Activated naive CD8-positive, alpha-beta T cell treated with anti-CD3 and anti-CD28 coated beads, Interleukin-2, amount 10 ng/mL, durations not matched to agents 7 days and 5 days (primary cell): ENCODE results near the gene HBZ. TPM values are rescaled to one million over a fixed set of nuclear protein-coding genes. Genes with fewer than 3 reads are reported as not detected.
"Not testable (repeated sequence)": the region's sequence is repeated elsewhere in the genome, so short reads cannot be mapped to it uniquely, and the experiment has no call there.

Experiments
- ATAC-seq: fragments of 150-1000 bp; cut with Tn5 transposase; one replicate; pipeline ENCODE4 v1.10.0; 2021; ENCODE audit warnings: low read depth, moderate library complexity
- POLR2A ChIA-PET: fragments of 350-600 bp; sonication (Branson Sonifier 250); formaldehyde crosslinking; loops from one replicate; lab custom pipeline; 2021; ENCODE audit warnings: antibody characterized with exemption; lab: Charles Lee
- DNase-seq: peaks from one replicate; pipeline ENCODE4 v3.0.0; 2021
- H3K27ac Mint-ChIP-seq: one replicate; pipeline ENCODE4 v1.8.0; 2022; ENCODE audit warnings: mild to moderate bottlenecking, mixed read lengths
- H3K27me3 Mint-ChIP-seq: one replicate; pipeline ENCODE4 v1.8.0; 2022; ENCODE audit warnings: mild to moderate bottlenecking, moderate library complexity, mixed read lengths
- H3K36me3 Mint-ChIP-seq: one replicate; pipeline ENCODE4 v1.8.0; 2021; ENCODE audit warnings: mild to moderate bottlenecking, mixed read lengths
- H3K4me1 Mint-ChIP-seq: one replicate; pipeline ENCODE4 v1.8.0; 2021; ENCODE audit warnings: mixed read lengths
- H3K4me3 Mint-ChIP-seq: one replicate; pipeline ENCODE4 v1.8.0; 2022; ENCODE audit warnings: mild to moderate bottlenecking, moderate library complexity, mixed read lengths
- H3K9me3 Mint-ChIP-seq: one replicate; pipeline ENCODE4 v1.8.0; 2021; ENCODE audit warnings: mixed read lengths
- total RNA-seq, 2 experiments: library from RNA; stranded (reverse); gene quantifications; one replicate each; pipeline ENCODE4 v1.2.3, GENCODE V29; 2021

Gene HBZ
- total RNA-seq, 2 experiments from 2014 or later, result not detected

DNA sequence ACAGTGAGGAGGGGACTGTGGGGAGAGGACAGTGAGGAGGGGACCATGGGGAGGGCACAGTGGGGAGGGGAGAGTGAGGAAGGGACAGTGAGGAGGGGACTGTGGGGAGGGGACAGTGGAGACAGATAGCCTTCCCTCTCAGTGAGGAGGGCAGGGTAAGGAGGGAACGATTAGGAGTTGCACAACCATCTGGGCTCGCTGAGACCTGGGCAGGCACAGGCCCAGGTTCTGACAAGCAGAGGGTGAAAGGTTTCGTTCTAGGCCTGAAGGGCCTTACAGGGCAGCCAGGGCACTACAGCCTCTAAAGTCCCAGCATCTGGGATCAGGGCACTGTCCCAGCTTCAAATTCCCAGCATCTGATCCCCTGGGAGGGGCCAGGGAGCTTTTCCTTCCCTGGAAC is 11.3 kb downstream of the HBZ start:
- POLR2A ChIA-PET, H3K27ac Mint-ChIP-seq, H3K36me3 Mint-ChIP-seq, H3K9me3 Mint-ChIP-seq, ATAC-seq, H3K4me1 Mint-ChIP-seq, DNase-seq, H3K4me3 Mint-ChIP-seq: not testable (repeated sequence)
- peaks cover 40% of the 10 kb centered on the region for H3K27me3 Mint-ChIP-seq

DNA sequence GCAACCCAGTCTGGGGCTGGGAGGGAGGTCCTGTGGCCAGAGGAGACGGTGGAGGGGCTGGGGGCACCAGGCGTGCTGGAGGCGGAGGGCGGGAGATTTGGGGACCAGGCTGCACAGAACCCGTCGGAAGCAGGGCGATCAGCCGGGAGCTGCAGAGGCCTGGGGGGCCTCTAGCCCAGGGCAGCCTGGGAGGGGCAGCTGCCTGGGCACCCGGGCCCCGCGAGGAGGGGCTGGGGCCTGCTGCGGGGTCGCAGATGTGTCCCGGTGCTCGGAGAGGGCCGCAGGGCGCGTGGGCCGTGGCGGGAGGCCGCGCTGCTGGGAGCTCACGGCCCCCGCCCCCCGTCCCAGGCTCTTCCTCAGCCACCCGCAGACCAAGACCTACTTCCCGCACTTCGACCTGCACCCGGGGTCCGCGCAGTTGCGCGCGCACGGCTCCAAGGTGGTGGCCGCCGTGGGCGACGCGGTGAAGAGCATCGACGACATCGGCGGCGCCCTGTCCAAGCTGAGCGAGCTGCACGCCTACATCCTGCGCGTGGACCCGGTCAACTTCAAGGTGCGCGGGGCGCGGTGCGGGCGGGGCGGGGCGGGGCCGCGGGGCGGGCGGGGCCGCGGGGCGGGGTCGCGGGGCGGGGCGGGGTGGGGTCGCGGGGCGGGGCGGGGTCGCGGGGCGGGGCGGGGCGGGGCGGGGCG is 11.8 kb downstream of the HBZ start:
- H3K27me3 Mint-ChIP-seq, result peaks cover 44% of the 10 kb centered on the region
- peak; percentile 41 for ATAC-seq
- H3K9me3 Mint-ChIP-seq, H3K27ac Mint-ChIP-seq, H3K4me3 Mint-ChIP-seq, H3K36me3 Mint-ChIP-seq, H3K4me1 Mint-ChIP-seq, POLR2A ChIA-PET, DNase-seq: not testable (repeated sequence)

DNA sequence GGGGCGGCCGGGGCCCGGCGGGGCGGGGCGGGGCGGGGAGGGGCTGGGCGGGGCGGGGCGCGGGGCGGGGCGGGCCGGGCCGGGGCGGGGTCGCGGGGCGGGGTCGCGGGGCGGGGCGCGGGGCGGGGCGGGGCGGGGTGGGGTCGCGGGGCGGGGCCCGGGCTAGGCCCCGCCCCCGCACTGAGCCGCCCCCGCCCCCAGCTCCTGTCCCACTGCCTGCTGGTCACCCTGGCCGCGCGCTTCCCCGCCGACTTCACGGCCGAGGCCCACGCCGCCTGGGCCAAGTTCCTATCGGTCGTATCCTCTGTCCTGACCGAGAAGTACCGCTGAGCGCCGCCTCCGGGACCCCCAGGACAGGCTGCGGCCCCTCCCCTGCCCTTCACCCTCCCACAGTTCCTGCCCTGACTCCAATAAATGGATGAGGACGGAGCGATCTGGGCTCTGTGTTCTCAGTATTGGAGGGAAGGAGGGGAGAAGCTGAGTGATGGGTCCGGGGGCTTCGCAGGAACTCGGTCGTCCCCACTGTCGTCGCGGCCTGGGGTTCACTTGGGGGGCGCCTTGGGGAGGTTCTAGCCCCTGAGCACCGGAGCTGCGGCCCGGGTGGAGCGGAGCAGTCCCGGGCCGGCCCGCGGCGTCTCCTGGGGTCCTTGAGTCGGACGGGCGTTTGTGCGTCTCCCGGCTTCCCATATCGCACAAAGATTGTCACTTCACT is 12.5 kb downstream of the HBZ start:
- no peak overlapping the region for H3K4me3 Mint-ChIP-seq
- H3K27ac Mint-ChIP-seq, result no peak overlapping the region
- peaks cover 5% of the 10 kb centered on the region for H3K4me1 Mint-ChIP-seq
- POLR2A ChIA-PET, result no interaction called here
- no peak for ATAC-seq
- no peak for DNase-seq
- H3K27me3 Mint-ChIP-seq, result peaks cover 46% of the 10 kb centered on the region
- H3K9me3 Mint-ChIP-seq, result no peaks in the 10 kb centered on the region
- no peaks in the 10 kb centered on the region for H3K36me3 Mint-ChIP-seq

DNA sequence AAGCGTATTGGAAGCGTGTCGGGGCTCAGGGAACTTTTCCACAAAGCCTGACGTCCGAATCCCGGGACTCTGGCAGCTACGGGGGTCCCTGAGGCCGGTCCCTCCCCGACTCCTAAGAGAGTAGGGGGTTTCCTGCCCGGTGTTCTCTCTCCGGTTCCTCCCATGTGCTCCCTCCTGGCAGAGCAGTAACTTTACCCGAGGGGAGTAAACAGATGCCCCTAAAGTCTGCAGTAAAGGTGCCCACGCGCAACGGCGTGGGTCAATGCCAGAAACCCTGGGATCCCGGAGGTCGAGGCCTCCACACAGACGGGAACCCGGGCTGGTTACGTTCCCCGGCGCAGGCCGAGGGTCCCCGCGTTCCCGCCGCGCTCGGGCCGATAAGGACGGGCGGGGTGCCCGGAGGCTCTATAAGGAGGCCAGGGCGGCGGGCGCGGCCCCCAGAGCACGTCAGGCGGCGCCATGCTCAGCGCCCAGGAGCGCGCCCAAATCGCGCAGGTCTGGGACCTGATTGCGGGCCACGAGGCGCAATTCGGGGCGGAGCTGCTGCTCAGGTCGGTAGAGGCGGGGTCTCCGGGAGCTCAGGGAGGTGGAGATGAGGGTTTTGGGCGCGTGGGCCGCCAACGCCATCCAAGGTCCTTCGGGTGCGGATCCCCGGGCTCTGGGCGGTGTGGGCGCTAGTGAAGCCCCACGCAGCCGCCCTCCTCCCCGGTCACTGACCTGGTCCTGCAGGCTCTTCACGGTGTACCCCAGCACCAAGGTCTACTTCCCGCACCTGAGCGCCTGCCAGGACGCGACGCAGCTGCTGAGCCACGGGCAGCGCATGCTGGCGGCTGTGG is 13.3 kb downstream of the HBZ start, which contains the start of gene HBM:
Gene HBM (plus strand): TSS at position 440 of the 836 bp plus-strand sequence. CDS start 20 bp downstream, at position 460.
- H3K27ac Mint-ChIP-seq, result no peak within 1 kb of the TSS
- DNase-seq (no peak), ATAC-seq (no peak)
- peaks cover 5% of the 10 kb centered on the region for H3K4me1 Mint-ChIP-seq
- POLR2A ChIA-PET, result interaction anchor here (0.6 kb wide), 1 partner anchor 70 kb away, joined by 3 read pairs; no protein-coding TSS in a partner anchor
- peaks cover 52% of the 10 kb centered on the region for H3K27me3 Mint-ChIP-seq
- H3K36me3 Mint-ChIP-seq, result no peaks in the 10 kb centered on the region
- H3K9me3 Mint-ChIP-seq, result no peaks in the 10 kb centered on the region
- H3K4me3 Mint-ChIP-seq, result no peak within 1 kb of the TSS

DNA sequence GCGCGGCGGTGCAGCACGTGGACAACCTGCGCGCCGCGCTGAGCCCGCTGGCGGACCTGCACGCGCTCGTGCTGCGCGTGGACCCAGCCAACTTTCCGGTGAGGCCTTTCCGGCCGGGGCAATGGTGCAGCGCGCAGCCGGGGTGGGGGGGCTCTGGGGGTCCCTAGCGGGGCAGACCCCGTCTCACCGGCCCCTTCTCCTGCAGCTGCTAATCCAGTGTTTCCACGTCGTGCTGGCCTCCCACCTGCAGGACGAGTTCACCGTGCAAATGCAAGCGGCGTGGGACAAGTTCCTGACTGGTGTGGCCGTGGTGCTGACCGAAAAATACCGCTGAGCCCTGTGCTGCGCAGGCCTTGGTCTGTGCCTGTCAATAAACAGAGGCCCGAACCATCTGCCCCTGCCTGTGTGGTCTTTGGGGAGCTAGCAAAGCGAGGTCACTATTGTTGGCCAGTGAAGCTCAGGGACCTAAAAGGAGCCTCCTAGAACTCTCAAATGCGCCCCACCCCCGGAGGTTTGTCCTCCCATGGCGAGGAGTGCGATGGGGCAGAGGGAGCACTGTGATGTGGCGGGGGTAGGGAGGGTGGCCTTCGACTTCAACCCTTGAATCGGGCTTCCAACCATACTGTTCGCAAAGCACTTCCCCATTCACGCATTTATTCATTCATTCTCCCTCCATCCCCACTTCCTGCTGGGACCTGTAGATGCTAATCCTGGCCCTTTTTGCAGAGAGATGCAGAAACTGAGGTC is 14.1 kb downstream of the HBZ start:
- no peak for ATAC-seq
- no peaks in the 10 kb centered on the region for H3K9me3 Mint-ChIP-seq
- H3K36me3 Mint-ChIP-seq, result no peaks in the 10 kb centered on the region
- DNase-seq, result no peak
- no peak overlapping the region for H3K27ac Mint-ChIP-seq
- peaks cover 54% of the 10 kb centered on the region for H3K27me3 Mint-ChIP-seq
- peaks cover 7% of the 10 kb centered on the region for H3K4me1 Mint-ChIP-seq
- H3K4me3 Mint-ChIP-seq, result no peak overlapping the region
- POLR2A ChIA-PET, result interaction anchor here (0.6 kb wide), 1 partner anchor 69 kb away, joined by 3 read pairs; no protein-coding TSS in a partner anchor

DNA sequence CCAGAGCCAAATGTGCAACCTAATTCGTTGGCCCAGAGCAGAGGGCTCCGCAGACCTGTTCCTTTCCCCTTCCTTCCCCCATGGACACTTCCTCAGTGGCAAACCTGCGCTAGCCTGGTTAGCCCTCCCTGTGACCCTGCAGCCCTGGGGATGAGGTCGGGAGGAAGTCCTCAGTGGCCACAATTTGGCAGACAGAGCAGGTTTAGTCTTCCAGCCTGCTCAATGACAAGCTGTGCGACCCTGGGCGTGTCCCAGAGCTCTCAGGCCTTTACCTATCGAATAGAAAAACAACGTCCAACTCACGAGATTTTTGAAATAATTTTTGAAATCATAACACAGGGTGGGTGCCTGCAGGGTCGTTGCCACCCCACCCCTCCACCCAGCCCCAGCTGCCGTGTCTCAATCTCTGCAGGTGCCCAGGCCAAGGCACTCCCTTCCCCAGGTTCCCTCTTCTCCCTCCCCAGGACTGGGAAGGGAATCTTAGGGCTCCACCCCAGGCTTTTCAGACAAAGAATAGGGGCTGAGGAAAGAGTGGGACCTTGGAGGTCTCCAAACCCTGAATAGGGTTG is 14.8 kb downstream of the HBZ start:
- Mint-ChIP-seq H3K36me3 (no peaks in the 10 kb centered on the region), H3K27ac (no peak overlapping the region), H3K4me3 (no peak overlapping the region), H3K27me3 (peaks cover 60% of the 10 kb centered on the region), H3K4me1 (peaks cover 9% of the 10 kb centered on the region), H3K9me3 (no peaks in the 10 kb centered on the region)
- no peak for ATAC-seq
- no peak for DNase-seq
- POLR2A ChIA-PET, result no interaction called here

DNA sequence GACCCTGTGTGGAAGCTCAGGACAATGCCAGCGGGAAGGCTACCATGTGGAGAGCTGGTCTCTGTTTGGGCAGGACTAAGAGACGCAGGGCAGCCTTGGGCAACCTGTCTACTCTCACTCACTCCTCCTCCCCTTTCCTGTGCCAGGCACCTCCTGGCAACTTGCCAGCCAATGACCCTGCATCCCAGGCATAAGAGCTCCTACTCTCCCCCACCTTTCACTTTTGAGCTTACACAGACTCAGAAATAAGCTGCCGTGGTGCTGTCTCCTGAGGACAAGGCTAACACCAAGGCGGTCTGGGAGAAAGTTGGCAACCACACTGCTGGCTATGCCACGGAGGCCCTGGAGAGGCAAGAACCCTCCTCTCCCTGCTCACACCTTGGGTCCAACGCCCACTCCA is 16.0 kb downstream of the HBZ start:
- Mint-ChIP-seq H3K36me3 (no peaks in the 10 kb centered on the region), H3K9me3 (no peaks in the 10 kb centered on the region), H3K27ac (no peak overlapping the region), H3K4me3 (no peak overlapping the region), H3K27me3 (peaks cover 59% of the 10 kb centered on the region), H3K4me1 (peaks cover 9% of the 10 kb centered on the region)
- POLR2A ChIA-PET, result no interaction called here
- no peak for ATAC-seq
- no peak for DNase-seq

DNA sequence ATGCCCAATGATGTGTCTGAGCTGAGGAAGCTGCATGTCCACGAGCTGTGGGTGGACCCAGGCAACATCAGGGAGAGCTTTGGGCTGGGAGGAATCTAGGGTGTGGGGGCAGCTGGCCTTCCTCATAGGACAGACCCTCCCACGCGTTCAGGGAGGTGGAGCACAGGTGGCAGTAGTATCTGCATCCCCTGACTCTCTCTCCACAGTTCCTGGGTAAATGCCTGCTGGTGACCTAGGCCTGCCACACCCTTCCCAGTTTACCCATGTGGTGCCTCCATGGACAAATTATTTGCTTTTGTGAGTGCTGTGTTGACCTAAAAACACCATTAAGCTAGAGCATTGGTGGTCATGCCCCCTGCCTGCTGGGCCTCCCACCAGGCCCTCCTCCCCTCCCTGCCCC is 16.6 kb downstream of the HBZ start:
- Mint-ChIP-seq H3K4me3 (no peak overlapping the region), H3K9me3 (no peaks in the 10 kb centered on the region), H3K27me3 (peaks cover 59% of the 10 kb centered on the region), H3K27ac (no peak overlapping the region), H3K36me3 (no peaks in the 10 kb centered on the region), H3K4me1 (peaks cover 9% of the 10 kb centered on the region)
- POLR2A ChIA-PET, result no interaction called here
- no peak for DNase-seq
- no peak for ATAC-seq

DNA sequence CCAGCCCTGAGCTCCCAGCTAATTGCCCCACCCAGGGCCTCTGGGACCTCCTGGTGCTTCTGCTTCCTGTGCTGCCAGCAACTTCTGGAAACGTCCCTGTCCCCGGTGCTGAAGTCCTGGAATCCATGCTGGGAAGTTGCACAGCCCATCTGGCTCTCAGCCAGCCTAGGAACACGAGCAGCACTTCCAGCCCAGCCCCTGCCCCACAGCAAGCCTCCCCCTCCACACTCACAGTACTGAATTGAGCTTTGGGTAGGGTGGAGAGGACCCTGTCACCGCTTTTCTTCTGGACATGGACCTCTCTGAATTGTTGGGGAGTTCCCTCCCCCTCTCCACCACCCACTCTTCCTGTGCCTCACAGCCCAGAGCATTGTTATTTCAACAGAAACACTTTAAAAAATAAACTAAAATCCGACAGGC is 17.7 kb downstream of the HBZ start:
- Mint-ChIP-seq H3K4me1 (peaks cover 14% of the 10 kb centered on the region), H3K27me3 (peaks cover 67% of the 10 kb centered on the region)
- H3K36me3 Mint-ChIP-seq, H3K4me3 Mint-ChIP-seq, H3K9me3 Mint-ChIP-seq, ATAC-seq, H3K27ac Mint-ChIP-seq, DNase-seq, POLR2A ChIA-PET: not testable (repeated sequence)

DNA sequence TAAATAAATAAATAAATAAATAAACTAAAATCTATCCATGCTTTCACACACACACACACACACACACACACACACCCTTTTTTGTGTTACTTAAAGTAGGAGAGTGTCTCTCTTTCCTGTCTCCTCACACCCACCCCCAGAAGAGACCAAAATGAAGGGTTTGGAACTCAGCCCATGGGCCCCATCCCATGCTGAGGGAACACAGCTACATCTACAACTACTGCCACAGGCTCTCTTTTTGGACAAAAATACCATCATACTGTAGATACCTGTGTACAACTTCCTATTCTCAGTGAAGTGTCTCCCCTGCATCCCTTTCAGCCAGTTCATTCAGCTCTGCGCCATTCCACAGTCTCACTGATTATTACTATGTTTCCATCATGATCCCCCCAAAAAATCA is 18.3 kb downstream of the HBZ start:
- POLR2A ChIA-PET, result no interaction called here
- DNase-seq, result no peak
- H3K27me3 Mint-ChIP-seq, result peaks cover 68% of the 10 kb centered on the region

DNA sequence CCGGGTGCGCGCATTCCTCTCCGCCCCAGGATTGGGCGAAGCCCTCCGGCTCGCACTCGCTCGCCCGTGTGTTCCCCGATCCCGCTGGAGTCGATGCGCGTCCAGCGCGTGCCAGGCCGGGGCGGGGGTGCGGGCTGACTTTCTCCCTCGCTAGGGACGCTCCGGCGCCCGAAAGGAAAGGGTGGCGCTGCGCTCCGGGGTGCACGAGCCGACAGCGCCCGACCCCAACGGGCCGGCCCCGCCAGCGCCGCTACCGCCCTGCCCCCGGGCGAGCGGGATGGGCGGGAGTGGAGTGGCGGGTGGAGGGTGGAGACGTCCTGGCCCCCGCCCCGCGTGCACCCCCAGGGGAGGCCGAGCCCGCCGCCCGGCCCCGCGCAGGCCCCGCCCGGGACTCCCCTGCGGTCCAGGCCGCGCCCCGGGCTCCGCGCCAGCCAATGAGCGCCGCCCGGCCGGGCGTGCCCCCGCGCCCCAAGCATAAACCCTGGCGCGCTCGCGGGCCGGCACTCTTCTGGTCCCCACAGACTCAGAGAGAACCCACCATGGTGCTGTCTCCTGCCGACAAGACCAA is 20.0 kb downstream of the HBZ start, which contains the start of gene HBA2:
Gene HBA2 (plus strand): TSS at position 503 of the 568 bp plus-strand sequence. CDS start 37 bp downstream, at position 540.
- Mint-ChIP-seq H3K4me1 (peaks cover 11% of the 10 kb centered on the region), H3K27me3 (peaks cover 61% of the 10 kb centered on the region)
- DNase-seq, H3K9me3 Mint-ChIP-seq, POLR2A ChIA-PET, H3K4me3 Mint-ChIP-seq, H3K27ac Mint-ChIP-seq, H3K36me3 Mint-ChIP-seq: not testable (repeated sequence)
- ATAC-seq, result peak; percentile 39

More for the DNA sequence above, 18.3 kb downstream of the HBZ start:
- Mint-ChIP-seq H3K27ac (no peak overlapping the region), H3K36me3 (no peaks in the 10 kb centered on the region), H3K9me3 (no peaks in the 10 kb centered on the region), H3K4me3 (no peak overlapping the region), H3K4me1 (peaks cover 14% of the 10 kb centered on the region)
- ATAC-seq, result no peak

DNA sequence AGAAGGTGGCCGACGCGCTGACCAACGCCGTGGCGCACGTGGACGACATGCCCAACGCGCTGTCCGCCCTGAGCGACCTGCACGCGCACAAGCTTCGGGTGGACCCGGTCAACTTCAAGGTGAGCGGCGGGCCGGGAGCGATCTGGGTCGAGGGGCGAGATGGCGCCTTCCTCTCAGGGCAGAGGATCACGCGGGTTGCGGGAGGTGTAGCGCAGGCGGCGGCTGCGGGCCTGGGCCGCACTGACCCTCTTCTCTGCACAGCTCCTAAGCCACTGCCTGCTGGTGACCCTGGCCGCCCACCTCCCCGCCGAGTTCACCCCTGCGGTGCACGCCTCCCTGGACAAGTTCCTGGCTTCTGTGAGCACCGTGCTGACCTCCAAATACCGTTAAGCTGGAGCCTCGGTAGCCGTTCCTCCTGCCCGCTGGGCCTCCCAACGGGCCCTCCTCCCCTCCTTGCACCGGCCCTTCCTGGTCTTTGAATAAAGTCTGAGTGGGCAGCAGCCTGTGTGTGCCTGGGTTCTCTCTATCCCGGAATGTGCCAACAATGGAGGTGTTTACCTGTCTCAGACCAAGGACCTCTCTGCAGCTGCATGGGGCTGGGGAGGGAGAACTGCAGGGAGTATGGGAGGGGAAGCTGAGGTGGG is 20.9 kb downstream of the HBZ start:
- H3K9me3 Mint-ChIP-seq, H3K4me3 Mint-ChIP-seq, POLR2A ChIA-PET, H3K36me3 Mint-ChIP-seq, DNase-seq, ATAC-seq, H3K27ac Mint-ChIP-seq: not testable (repeated sequence)
- Mint-ChIP-seq H3K4me1 (peaks cover 11% of the 10 kb centered on the region), H3K27me3 (peaks cover 61% of the 10 kb centered on the region)
